Hepatic stellate cell (primary cell): ENCODE data around the gene CHRNB2.

ENCODE experiments used
- DNase-seq: peaks from one replicate; pipeline ENCODE4 v3.0.0; 2011; ENCODE audit warnings: low spot score

Gene CHRNB2

GRCh38 chr1:154552036-154552435, 15.5 kb upstream of the CHRNB2 start:
- no peak for DNase-seq

- DNase-seq, result no peak
These were observed 14.2 kb upstream of the CHRNB2 start for GRCh38 chr1:154553056-154554030.

GRCh38 chr1:154556422-154556821, 11.2 kb upstream of the CHRNB2 start:
- peak; percentile 60 for DNase-seq

GRCh38 chr1:154557248-154557938, 10.2 kb upstream of the CHRNB2 start:
- DNase-seq, result no peak

- DNase-seq, result no peak
These were observed 9.4 kb upstream of the CHRNB2 start, which contains the start of gene UBE2Q1 for GRCh38 chr1:154557939-154558719. Gene UBE2Q1 (minus strand): TSS chr1:154558662. CDS start chr1:154558553, 109 bp downstream.

- peak; percentile 96 for DNase-seq
These were observed 8.7 kb upstream of the CHRNB2 start for GRCh38 chr1:154558720-154559465.

GRCh38 chr1:154559466-154560044, 8.0 kb upstream of the CHRNB2 start:
- peak; percentile 81 for DNase-seq

GRCh38 chr1:154565876-154566275, 1.7 kb upstream of the CHRNB2 start:
- DNase-seq, result no peak

- no peak for DNase-seq
These were observed 708 bp downstream of the CHRNB2 start for GRCh38 chr1:154568157-154568815.

GRCh38 chr1:154571244-154571963, 3.8 kb downstream of the CHRNB2 start:
- DNase-seq, result no peak

- DNase-seq, result no peak
These were observed 4.3 kb downstream of the CHRNB2 start for GRCh38 chr1:154571964-154572288.

GRCh38 chr1:154572468-154573167, 5.0 kb downstream of the CHRNB2 start:
- no peak for DNase-seq

- no peak for DNase-seq
These were observed 5.6 kb downstream of the CHRNB2 start for GRCh38 chr1:154573168-154573510.

- DNase-seq, result no peak
These were observed 7.1 kb downstream of the CHRNB2 start for GRCh38 chr1:154574716-154575115.

- no peak for DNase-seq
These were observed 7.8 kb downstream of the CHRNB2 start for GRCh38 chr1:154575147-154575927.

- DNase-seq, result no peak
These were observed 8.5 kb downstream of the CHRNB2 start for GRCh38 chr1:154575951-154576566.

- no peak for DNase-seq
These were observed 9.9 kb downstream of the CHRNB2 start for GRCh38 chr1:154577346-154578057.

GRCh38 chr1:154578058-154578418, 10.5 kb downstream of the CHRNB2 start:
- DNase-seq, result no peak
